Activated CD8-positive, alpha-beta memory T cell treated with anti-CD3 and anti-CD28 coated beads for 36 hours (primary cell): ENCODE data around the gene PPP2R5E. TPM values are rescaled to one million over a fixed set of nuclear protein-coding genes. Genes with fewer than 3 reads are reported as not detected.
"Not testable (repeated sequence)": the region's sequence is repeated elsewhere in the genome, so short reads cannot be mapped to it uniquely, and the experiment has no call there.

Experiments
- CTCF ChIA-PET: fragments of 350-600 bp; sonication (Branson Sonifier 250); formaldehyde crosslinking; loops from one replicate; lab custom pipeline; 2021; ENCODE audit warnings: antibody characterized with exemption; lab: Charles Lee
- POLR2A ChIA-PET: fragments of 350-600 bp; sonication (Branson Sonifier 250); formaldehyde crosslinking; loops from one replicate; lab custom pipeline; 2021; ENCODE audit warnings: antibody characterized with exemption; lab: Charles Lee
- total RNA-seq, 2 experiments: library from RNA; stranded (reverse); gene quantifications; one replicate each; pipeline ENCODE4 v1.2.3, GENCODE V29; 2021

Gene PPP2R5E
- total RNA-seq, 2 experiments from 2014 or later, result 49.9 to 53.3 TPM

DNA sequence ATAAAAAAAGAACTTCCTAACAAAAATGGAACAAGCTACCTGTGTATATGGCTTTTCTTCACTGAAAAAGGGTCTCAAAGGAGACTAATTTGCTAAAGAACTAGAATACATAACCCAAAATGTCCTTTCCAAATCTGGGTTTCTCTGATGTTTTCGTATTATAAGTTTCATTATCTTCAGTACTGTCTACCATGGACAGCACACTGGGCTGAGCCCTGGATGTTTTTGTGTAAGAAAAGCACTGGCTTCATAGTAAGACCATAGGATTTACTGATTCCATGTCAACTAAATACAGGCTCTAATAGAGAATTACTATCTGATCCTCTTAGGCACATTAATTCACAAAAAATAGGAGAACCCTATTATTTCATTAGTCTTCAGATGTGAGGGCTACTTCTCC, 130.2 kb downstream of the PPP2R5E start:
- POLR2A ChIA-PET, result no interaction called here
- CTCF ChIA-PET, result no interaction called here

DNA sequence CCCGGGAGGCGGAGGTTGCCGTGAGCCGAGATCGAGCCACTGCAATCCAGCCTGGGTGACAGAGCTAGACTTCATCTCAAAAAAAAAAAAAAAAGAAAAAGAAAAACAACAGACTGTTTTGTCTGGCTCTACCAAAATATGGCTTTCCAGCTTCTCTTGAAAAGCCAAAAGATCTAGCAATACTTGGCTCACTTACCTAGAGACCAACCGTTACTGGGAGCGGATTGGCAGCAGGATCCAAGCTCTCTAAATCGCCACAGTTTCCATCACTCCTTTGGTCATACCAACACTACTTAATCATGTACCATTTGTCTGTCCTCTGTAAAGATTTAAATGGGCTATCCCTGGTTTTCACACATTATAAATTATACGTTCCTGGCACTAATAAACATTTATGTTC, 136.8 kb downstream of the PPP2R5E start:
- ChIA-PET POLR2A (no interaction called here), CTCF (no interaction called here)

DNA sequence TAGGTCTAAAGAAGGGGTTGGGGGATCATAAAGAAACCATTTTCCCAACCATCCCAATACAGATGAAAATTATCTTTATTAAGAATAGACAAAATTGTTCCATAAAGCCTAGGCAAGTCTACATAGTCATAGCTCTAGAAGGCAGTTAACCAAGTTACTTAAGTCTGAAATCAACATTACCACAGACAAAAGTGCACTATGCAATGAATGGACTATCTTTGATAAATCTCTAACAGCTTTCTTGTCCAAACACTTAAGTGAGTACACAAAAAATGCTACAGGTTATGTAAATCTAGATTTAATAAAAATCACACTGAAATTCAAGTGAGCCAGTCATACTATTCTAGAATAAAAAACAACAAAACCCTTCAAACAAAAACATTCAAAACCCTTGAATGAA, 137.5 kb downstream of the PPP2R5E start:
- POLR2A ChIA-PET, result no interaction called here
- CTCF ChIA-PET, result no interaction called here

DNA sequence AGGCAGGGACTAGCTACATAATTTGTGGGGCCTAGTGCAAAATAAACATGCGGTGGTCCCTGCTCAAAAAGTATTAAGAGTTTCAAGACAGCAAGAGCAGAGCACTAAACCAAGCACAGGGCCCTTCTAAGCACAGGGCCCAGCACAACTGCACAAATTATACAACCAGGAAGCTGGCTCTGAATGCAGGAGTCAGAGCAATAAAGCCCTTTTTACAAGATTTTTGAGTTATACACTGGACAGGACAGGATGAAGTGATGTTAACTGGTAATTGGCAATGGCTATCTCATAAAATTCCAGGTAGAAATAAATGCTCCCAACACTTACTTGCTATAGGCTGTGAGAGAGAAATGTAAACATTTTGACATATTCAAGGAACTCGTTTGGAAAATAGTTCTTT, 138.3 kb downstream of the PPP2R5E start:
- ChIA-PET CTCF (no interaction called here), POLR2A (no interaction called here)

DNA sequence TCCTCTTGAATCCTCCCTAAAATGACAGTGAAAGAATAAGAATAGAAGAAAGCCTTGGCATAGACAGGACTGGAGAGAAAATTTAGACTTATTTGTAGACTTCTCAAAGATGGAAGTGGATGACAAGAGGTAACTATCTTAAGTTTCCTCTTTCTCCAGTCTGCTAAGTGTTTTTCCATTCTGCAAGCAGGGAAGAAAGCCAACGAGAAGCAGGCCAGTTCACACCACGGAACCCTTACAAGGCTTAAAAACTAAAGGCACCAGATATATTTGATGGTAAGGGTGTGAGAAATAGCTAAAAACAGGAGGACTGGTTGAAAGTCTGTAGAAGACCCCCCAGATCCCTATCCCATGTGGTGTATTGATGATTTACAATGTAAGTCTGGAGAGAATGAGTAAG, 141.5 kb downstream of the PPP2R5E start:
- ChIA-PET CTCF (no interaction called here), POLR2A (no interaction called here)

DNA sequence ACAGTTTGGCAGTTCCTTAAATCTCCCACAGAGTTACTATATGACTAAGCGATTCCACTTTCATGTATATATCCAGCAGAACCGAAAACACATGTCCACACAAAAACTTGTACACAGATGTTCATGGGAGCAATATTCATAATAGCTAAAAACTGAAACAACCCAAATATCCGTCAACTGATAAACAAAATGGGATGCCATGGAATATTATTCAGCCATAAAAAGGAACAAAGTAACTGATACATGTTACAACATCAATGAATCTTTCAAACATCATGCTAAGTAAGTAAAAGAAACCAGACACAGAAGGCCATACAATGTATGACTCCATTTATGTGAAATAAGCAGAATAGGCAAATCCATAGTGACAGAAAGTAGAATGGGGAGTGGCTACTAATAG, 144.2 kb downstream of the PPP2R5E start:
- POLR2A ChIA-PET, result no interaction called here
- CTCF ChIA-PET, result no interaction called here

GRCh38 chr14:63394841-63395240, 148.3 kb downstream of the PPP2R5E start:
- POLR2A ChIA-PET, result no interaction called here
- CTCF ChIA-PET, result no interaction called here

DNA sequence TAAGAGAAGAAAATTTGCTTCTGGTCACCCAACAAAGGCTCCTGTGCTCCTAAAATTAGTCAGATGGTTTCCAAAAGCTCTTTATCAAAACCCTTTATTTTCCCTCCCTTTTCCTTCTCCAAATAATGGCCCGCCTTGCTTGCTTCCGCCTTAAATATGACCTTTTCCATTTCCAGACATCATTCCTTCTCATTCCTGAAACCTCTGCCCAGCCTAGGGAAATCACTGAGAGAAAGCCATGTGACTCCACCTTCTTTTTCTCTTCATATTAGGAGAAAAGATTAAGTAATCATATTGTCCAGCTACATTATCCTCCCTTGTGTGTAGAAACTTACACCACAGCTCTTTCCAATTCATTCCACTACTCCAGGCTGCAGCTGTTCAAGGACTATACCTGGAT, 148.7 kb downstream of the PPP2R5E start:
- ChIA-PET CTCF (no interaction called here), POLR2A (no interaction called here)

- POLR2A ChIA-PET, result no interaction called here
- CTCF ChIA-PET, result no interaction called here
Observed at GRCh38 chr14:63393012-63393411, 150.2 kb downstream of the PPP2R5E start.

GRCh38 chr14:63392236-63392635, 150.9 kb downstream of the PPP2R5E start:
- ChIA-PET CTCF (interaction anchor here (0.6 kb wide), 1 partner anchor 232 kb away, joined by 3 read pairs; no protein-coding TSS in a partner anchor), POLR2A (no interaction called here)

DNA sequence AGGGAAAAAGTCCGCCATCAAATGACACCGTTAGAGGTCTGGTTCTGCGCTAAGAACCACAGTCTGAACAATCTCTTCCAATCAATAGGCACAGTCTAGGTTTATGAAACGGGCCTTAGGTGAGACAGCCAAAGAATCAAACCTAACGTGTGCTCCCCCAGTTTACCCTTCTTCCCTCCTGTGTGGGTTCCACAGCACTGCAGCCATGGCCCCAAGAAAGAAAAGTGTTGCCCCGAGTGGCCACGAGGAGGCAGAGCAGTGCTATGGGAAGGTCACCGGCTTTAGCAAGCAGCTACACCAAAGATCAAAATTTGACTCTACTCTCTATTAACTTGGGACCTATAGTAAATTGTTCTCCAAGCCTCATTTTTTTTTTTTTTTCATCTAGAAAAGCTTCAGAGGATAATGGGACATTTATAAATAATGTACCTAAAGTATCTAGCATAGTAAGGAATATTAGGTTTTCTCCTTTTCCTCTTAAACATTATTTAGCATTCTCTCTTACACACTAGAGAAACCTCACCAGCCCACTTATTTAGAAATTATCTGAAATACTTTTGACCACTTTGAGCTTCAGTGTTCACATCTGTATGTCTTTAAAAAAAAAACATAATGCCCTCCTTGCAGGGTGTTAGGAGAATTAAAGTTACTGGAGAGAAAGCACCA, 154.3 kb downstream of the PPP2R5E start:
- ChIA-PET POLR2A (no interaction called here), CTCF (interaction anchor here (0.5 to 1.4 kb wide), 7 partner anchors 8 to 444 kb away, joined by 3 to 5 read pairs (median 3); partner anchors contain the start of genes PPP2R5E and WDR89)

- CTCF ChIA-PET, result no interaction called here
- POLR2A ChIA-PET, result interaction anchor here (0.6 kb wide), 1 partner anchor 124 kb away, joined by 3 read pairs; no protein-coding TSS in a partner anchor
Observed at GRCh38 chr14:63387711-63388110, 155.5 kb downstream of the PPP2R5E start.

DNA sequence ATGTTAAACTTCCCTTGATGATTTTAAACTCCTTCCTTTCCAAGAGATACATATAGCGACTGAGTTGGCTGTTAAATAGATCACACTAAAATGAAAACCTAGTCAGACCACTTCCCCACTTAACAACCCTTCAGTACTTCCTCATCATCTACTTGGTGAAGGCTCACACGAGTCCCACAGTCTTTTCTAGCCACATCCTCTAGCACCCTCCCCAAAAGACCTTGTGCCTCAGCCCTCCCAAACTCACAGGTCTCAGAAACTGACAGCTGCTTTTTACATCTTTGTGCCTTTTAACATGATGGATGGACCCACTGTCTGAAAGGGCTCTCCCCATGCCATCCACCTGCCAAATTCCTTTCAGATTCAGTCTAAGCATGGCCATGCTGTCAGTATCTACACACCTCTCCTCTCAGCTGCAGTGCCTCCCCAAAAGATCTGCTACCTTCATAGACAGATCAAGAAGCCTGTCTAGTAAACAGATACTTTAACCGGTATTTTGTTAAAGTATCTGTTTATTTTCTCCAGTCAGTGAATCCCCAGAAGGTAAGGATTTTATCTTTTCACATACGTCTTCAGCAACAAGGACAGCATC, 159.3 kb downstream of the PPP2R5E start:
- POLR2A ChIA-PET, result no interaction called here

DNA sequence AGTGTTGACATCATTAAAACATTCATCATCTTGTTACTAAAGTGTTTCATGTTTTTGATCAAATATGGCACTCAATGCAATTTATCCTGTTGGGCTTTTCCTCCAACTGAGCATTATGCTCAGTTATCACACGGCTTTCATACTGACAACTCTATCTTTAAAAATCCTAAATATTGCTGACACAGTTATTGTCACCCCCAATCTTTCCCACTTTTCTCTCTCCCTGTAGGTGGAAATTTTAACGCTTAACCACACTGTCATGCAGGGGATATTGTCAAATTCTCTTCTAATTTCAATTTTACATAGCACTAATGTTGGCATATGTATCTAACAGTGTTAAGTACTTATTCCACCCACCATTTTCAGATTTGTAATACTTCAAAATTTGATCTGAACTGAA, 164.7 kb downstream of the PPP2R5E start:
- POLR2A ChIA-PET, result no interaction called here
- CTCF ChIA-PET, result no interaction called here

More for the DNA sequence above, 159.3 kb downstream of the PPP2R5E start:
- CTCF ChIA-PET, result no interaction called here

DNA sequence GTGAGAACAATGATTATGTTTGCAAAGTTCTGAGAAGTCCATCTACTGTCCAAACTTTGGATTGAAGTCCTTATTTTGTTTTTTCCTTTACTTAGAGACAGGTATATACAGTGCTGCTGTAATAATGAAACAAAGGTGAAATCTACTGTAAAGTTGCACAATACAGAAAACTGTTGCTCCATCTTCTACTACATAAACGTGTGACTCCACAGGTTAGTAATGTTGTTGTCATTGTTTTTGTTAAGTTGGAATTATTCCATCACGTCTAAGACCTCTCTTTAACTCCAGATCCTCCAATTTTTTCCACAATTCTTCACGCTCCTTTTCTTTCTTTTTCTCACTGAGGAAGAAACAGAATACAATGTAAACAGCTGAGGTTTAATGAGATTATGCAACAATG, 167.4 kb downstream of the PPP2R5E start:
- POLR2A ChIA-PET, result no interaction called here

DNA sequence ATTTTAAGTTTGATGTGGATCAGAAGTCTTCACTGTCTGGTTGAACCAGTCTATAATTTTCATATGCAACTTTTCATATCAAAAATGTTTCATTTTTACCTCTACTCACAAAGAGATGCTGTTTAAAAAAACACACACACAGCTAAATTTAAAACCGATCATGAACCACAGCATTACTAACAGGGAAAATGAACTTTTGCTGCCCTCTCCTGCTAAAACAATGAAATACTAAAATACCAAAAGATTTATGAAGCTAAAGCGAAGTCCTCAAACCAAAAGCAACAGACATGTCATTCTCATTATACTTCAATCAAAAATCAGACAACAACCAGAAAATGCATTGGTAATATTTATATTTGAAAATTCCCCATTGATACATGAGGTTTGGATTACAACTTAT, 171.6 kb downstream of the PPP2R5E start:
- POLR2A ChIA-PET, result not testable (repeated sequence)
- CTCF ChIA-PET, result interaction anchor here (0.7 kb wide), 1 partner anchor 340 kb away, joined by 3 read pairs; no protein-coding TSS in a partner anchor

More for the DNA sequence above, 167.4 kb downstream of the PPP2R5E start:
- CTCF ChIA-PET, result no interaction called here

GRCh38 chr14:63371033-63371432, 172.1 kb downstream of the PPP2R5E start:
- CTCF ChIA-PET, result interaction anchor here (0.6 kb wide), 1 partner anchor 15 kb away, joined by 4 read pairs; no protein-coding TSS in a partner anchor

DNA sequence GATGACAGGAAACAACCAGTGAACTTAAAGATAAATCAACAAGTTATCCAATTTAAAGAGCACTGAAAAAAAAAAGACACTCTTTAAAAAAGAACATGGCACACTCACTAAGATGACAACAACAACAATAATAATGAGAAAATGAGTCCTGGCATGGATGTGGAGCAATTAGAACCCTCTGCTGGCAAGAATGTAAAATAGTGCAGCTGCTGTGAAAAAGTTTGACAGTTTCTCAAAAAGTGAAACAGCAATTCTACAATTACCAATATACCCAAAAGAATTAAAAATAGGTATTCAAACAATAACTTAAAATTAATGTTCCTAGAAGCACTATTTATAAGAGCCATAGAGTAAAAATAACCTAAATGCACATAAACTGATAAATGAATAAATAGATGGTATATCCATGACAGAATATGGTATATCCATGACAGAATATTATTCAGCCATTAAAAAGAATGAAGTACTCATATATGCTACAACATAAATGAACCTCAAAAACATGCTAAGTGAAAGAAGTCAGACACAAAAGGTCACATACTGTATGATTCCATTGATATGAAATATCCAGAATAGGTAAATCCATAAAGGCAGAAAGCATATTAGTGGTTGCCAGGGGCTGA, 175.3 kb downstream of the PPP2R5E start:
- ChIA-PET CTCF (no interaction called here), POLR2A (no interaction called here)

More at GRCh38 chr14:63371033-63371432, 172.1 kb downstream of the PPP2R5E start:
- POLR2A ChIA-PET, result no interaction called here

DNA sequence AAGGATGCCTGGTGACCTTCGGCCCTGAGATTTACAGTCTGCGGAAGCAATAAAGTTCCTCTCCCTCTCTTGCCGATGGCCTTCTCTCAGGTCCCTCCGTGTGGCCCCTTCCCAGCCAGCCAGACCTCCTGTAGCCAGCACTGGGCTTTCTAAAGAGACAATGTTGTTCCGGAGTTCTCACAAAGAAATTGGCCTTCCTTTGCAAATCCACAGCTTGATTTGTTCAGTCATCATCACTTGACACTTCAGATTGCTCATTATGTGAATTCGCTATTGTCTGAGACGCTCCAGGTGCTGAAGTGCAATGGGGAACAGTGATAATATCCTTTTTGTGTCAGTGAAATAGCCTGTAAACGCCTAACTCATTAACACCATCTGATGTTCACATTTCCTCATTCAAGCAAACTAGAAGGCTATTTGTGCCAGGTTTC, 180.8 kb downstream of the PPP2R5E start:
- ChIA-PET POLR2A (interaction anchor here (0.6 kb wide), 1 partner anchor 328 kb away, joined by 4 read pairs; no protein-coding TSS in a partner anchor), CTCF (no interaction called here)

DNA sequence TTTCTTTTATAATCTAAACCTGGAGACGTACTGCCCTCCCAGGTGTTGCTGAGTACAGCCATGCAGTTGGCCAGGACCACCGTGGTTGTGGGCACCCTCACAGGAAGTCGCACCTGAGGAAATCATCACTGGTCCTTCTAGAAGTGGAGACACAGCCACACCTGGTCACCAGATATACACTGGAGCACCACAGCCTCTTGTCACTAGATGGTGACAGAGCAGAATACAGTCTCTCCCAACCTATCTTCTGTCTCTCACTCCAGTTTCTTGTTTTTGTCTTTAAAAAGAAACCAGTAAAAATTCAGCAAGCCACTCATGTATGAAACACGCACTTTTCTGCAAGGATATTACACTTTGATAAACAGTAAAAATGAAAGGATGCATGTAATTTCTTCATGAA, 181.4 kb downstream of the PPP2R5E start:
- CTCF ChIA-PET, result no interaction called here

More for the DNA sequence above, 181.4 kb downstream of the PPP2R5E start:
- POLR2A ChIA-PET, result no interaction called here
